Endothelial cell of umbilical vein (primary cell): ENCODE measurements around the gene SMAD6. TPM values are rescaled to one million over a fixed set of nuclear protein-coding genes. Genes with fewer than 3 reads are reported as not detected.

Experiments
- BruUV-seq: library from RNA; stranded (reverse); fragments of 400-500 nt; replicated peaks from 2 replicates; lab custom pipeline; 2021; lab: Mats Ljungman, UMichigan
- CTCF ChIA-PET: fragments of 300-600, 350-600 bp; sonication (Branson Sonifier 250); formaldehyde crosslinking; loops from one replicate; lab custom pipeline; 2021; ENCODE audit warnings: antibody characterized with exemption, inconsistent platforms; lab: Charles Lee
- POLR2A ChIA-PET: fragments of 300-600, 350-600 bp; sonication (Branson Sonifier 250); formaldehyde crosslinking; loops from one replicate; lab custom pipeline; 2021; ENCODE audit warnings: antibody characterized with exemption, inconsistent platforms; lab: Charles Lee
- DNase-seq: peaks from one replicate; pipeline ENCODE4 v3.0.0-alpha.2; 2011; ENCODE audit warnings: low read depth, low spot score
- FAIRE-seq: peaks from 2 replicates; lab custom pipeline; 2011; peaks lifted over from hg19 to GRCh38; lab: Jason Lieb, UNC
- H2AFZ ChIP-seq: 2 replicates; pipeline ENCODE4 v1.6.0; 2012; ENCODE audit warnings: low read depth, low read length, control low read depth, inconsistent platforms
- H3K27ac ChIP-seq: 2 replicates; pipeline ENCODE4 v1.5.1; 2011; ENCODE audit warnings: low read depth, mild to moderate bottlenecking, control low read depth, low read length, moderate library complexity; ENCODE audit not compliant: insufficient read depth
- H3K27me3 ChIP-seq, 2 experiments: 2 replicates each; pipeline versions ENCODE4 v1.6.0 to v1.6.1; 2011; ENCODE audit warnings: low read length in 2 of 2, mixed read lengths in 1 of 2; ENCODE audit not compliant: control insufficient read depth in 2 of 2, insufficient read depth in 2 of 2
- H3K36me3 ChIP-seq, 2 experiments: 2 replicates in 1 of 2; 3 replicates in 1 of 2; pipeline ENCODE4 v1.5.1; 2011; ENCODE audit warnings: low read length in 2 of 2, mild to moderate bottlenecking in 1 of 2, moderate library complexity in 1 of 2; ENCODE audit not compliant: control insufficient read depth in 2 of 2, insufficient read depth in 2 of 2; ENCODE audit errors: extremely low read depth in 1 of 2
- H3K4me1 ChIP-seq: 3 replicates; pipeline ENCODE4 v1.5.1; 2011; ENCODE audit warnings: mild to moderate bottlenecking, low read length; ENCODE audit not compliant: control insufficient read depth, insufficient read depth; ENCODE audit errors: extremely low read depth
- H3K4me2 ChIP-seq: 2 replicates; pipeline ENCODE4 v1.6.1; 2011; ENCODE audit warnings: low read length, control low read depth, mixed read lengths; ENCODE audit not compliant: insufficient read depth
- H3K4me3 ChIP-seq, 3 experiments: fragments of 200-600 bp in 1 of 3; sonication (generic), shearing (Covaris generic) in 1 of 3; replicated peaks in 1 of 3; 2 replicates each; pipeline ENCODE4 v1.5.1; 2011 to 2016; ENCODE audit warnings: control low read depth in 3 of 3, low read length in 3 of 3, mild to moderate bottlenecking in 2 of 3, inconsistent platforms in 1 of 3, low read depth in 1 of 3, moderate library complexity in 1 of 3; ENCODE audit not compliant: insufficient read depth in 1 of 3
- H3K79me2 ChIP-seq: 2 replicates; pipeline ENCODE4 v1.6.0; 2012; ENCODE audit warnings: low read length, inconsistent platforms; ENCODE audit not compliant: control insufficient read depth, insufficient read depth
- H3K9ac ChIP-seq: replicated peaks from 2 replicates; pipeline ENCODE3; 2011; ENCODE audit warnings: low read length, control low read depth; ENCODE audit not compliant: insufficient read depth; ENCODE audit errors: extremely low read depth
- H3K9me1 ChIP-seq: replicated peaks from 3 replicates; pipeline ENCODE4 v1.6.0; 2011; ENCODE audit warnings: mild to moderate bottlenecking, low read length; ENCODE audit not compliant: control insufficient read depth, insufficient read depth; ENCODE audit errors: extremely low read depth
- H3K9me3 ChIP-seq: replicated peaks from 2 replicates; pipeline ENCODE4 v1.5.1; 2012; ENCODE audit warnings: low read length, inconsistent platforms; ENCODE audit not compliant: control insufficient read depth, insufficient read depth
- H4K20me1 ChIP-seq: replicated peaks from 2 replicates; pipeline ENCODE3; 2011; ENCODE audit warnings: mild to moderate bottlenecking, low read length; ENCODE audit not compliant: control insufficient read depth, insufficient read depth; ENCODE audit errors: extremely low read depth
- CTCF ChIP-seq, 2 donors: IDR thresholded peaks; 1 replicate in 1 of 2; 2 replicates in 1 of 2; pipeline ENCODE4 v1.5.1; 2011; ENCODE audit warnings: low read length in 2 of 2, mild to moderate bottlenecking in 2 of 2, moderate library complexity in 2 of 2, control low read depth in 1 of 2, inconsistent platforms in 1 of 2, low read depth in 1 of 2; ENCODE audit not compliant: insufficient read depth in 1 of 2; ENCODE audit errors: extremely low read depth in 1 of 2
- FOS ChIP-seq: IDR thresholded peaks from 2 replicates; pipeline ENCODE4 v1.6.1; 2011; ENCODE audit warnings: mild to moderate bottlenecking, low read length, moderate library complexity, borderline replicate concordance; ENCODE audit not compliant: insufficient read depth
- POLR2A ChIP-seq: IDR thresholded peaks from 2 replicates; pipeline ENCODE4 v1.6.1; 2012; ENCODE audit warnings: low read depth, mild to moderate bottlenecking, control low read depth, low read length
- dilution Hi-C: fragments of 300-500 bp; cut with MboI; formaldehyde crosslinking; loops from one replicate; pipeline ENCODE4 v1.15.0; 2019; ENCODE audit warnings: low sequenced_read_pairs; ENCODE audit not compliant: extremely low pct_ligation_motif_present
- intact Hi-C: fragments of 100-400 bp; cut with micrococcal nuclease; formaldehyde crosslinking; loops from one replicate; pipeline ENCODE4 v1.10.0; 2022
- polyA plus RNA-seq, 4 experiments: library from polyadenylated mRNA; depleted of rRNA in 3 of 4; stranded (reverse) in 3 of 4; unstranded in 1 of 4; fragments of >200 nt; gene quantifications; 2 replicates each; pipeline versions ENCODE4 v1.2.1 to v1.2.3, GENCODE V29; 2011 to 2012; ENCODE audit warnings: missing spikeins in 1 of 4
- total RNA-seq: library from RNA; stranded (reverse); gene quantifications from 2 replicates; pipeline ENCODE4 v1.2.3, GENCODE V29; 2021

The SMAD6 gene
- total and polyA plus RNA-seq, 2 donors (not counting 3 experiments of a cell fraction or from before 2014, with no cell fraction given) = 7.3 to 12.5 TPM

- POLR2A ChIA-PET = interaction anchor here (0.7 to 1.6 kb wide), 3 partner anchors 13 to 80 kb away, joined by 3 to 4 read pairs (median 3); no protein-coding TSS in a partner anchor
- peak; percentile 54 for FAIRE-seq
- CTCF ChIA-PET = interaction anchor here (0.7 to 14.2 kb wide), 16 partner anchors 13 to 150 kb away, joined by 3 to 226 read pairs (median 5); no protein-coding TSS in a partner anchor
Measured at GRCh38 chr15:66701422-66702034, 508 bp upstream of the SMAD6 start.

More at GRCh38 chr15:66701422-66702034, 508 bp upstream of the SMAD6 start:
- Histone ChIP-seq H3K4me1 (peaks cover 31% of the 10 kb centered on the region), H3K4me3 (peak overlapping the region; percentile 46 to 79 (median 62)), H2AFZ (peak overlapping the region; percentile 79), H3K4me2 (peak overlapping the region; percentile 71), H3K79me2 (peaks cover 39% of the 10 kb centered on the region), H4K20me1 (no peaks in the 10 kb centered on the region), H3K9me1 (no peaks in the 10 kb centered on the region), H3K9me3 (no peaks in the 10 kb centered on the region), H3K36me3 (no peaks in the 10 kb centered on the region), H3K27me3 (no peaks in the 10 kb centered on the region), H3K9ac (peak overlapping the region; percentile 78), H3K27ac (peak overlapping the region; percentile 92)
- BruUV-seq = no TSS peak
- intact Hi-C loops = loop anchor here (1.0 to 2.0 kb wide), 6 partner anchors 65 to 197 kb away; partner anchors contain the start of genes RPL4 and ZWILCH
- no peak for DNase-seq
- dilution Hi-C loops = no loop called here
- TF ChIP-seq POLR2A (peak; percentile 2), FOS (no peak), CTCF (IDR thresholded peaks at IDR 0.05; ENCODE audit: extremely low read depth in 1 of 2, insufficient read depth in 1 of 2, low read depth in 1 of 2, low read length in 2 of 2) (no peak)
